Measurements from ENCODE around the gene FCGR1A.
"Not testable (repeated sequence)": the region's sequence is repeated elsewhere in the genome, so short reads cannot be mapped to it uniquely, and the experiment has no call there.

DNA sequence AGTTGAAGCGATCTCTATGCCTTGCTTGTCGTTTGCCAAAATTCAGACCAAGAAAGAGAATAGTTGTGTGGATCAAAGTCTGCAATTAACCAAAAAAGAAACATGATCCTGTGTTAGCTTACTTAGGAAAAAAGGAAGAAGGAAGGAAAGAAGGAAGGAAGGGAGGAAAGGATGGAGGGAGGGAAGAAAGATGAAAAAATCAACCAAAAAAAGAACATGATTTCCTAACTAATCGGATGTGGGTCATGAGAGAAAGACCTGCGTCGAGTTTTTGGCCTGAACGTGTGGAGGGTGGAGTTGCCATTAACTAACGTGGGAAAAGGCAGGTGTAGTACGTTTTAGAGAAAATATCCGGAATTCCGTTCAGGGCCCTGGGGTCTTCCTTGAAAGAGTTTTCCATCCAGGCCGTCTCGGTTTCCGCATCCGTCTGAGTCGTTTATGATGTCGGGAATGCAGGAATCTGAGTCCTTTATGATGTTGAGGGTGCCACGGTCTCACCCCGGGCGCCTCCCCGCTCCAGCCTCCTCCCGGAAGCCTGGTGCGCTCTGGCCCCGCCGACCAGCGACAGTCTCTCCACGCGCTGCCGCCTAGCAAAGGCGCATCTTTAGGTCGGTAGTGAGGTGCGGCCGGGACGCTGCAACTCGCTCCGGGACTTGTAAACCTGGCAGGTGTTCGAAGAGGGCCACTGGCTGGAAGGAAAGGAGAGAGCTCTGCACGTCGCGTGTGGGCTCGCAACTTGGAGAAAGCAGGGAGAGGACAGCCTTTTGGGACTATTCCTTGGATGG, 34.9 kb upstream of the FCGR1A start:
- TF ChIP-seq TAF1 (IDR thresholded peaks at IDR 0.05; ENCODE audit: borderline replicate concordance, low read depth, low read length); POLR2A (IDR thresholded peaks at IDR 0.05; ENCODE audit: low read depth, low read length); POLR2AphosphoS5 (IDR thresholded peaks at IDR 0.05; ENCODE audit: low read depth, low read length): not testable (repeated sequence)

All from GM12892 (cell line).